Measurements from ENCODE around the gene NR6A1.
"Not testable (repeated sequence)": the region's sequence is repeated elsewhere in the genome, so short reads cannot be mapped to it uniquely, and the experiment has no call there.

NR6A1 gene

DNA sequence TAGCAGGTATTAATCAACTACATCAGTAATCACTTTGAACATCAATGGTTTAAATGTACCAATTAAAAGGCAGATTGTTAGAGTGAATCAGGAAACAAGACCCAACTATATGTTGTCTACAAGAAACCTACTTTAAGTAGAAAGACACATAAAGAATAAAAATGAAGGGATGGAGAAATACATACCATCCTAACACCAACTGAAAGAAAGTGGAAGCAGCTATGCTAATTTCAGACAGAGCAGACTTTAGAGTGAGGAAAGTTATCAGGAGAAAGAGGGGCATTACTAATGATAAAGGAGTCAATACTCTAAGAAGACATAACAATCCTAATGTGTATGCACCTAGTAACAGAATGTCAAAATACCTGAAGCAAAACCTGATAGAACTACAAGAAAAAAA is 125.8 kb downstream of the NR6A1 start:
- in situ Hi-C loops (cut with MboI; ENCODE audit: low pct_unique_long_range_greater_than_20kb, low sequenced_read_pairs) = no loop called here
- no peak for DNase-seq

DNA sequence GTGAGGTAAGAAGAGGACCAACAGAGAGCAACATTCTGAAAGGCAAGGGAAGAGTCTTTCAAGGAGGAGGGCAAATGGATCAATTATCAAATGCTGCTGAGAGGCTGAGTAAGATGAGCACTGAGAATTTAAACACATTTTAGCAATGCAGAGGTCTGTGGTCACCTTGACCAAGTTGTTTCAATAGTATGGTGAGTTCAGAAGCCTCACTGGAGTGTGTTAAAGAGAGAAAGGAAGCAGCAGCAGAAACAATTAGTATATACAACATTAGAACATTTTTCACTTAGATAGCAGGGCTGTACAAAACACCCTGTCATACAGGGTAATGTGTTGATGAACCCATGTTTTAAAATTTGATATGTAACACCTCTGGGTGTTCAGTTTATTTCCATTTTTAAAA is 131.5 kb downstream of the NR6A1 start:
- in situ Hi-C loops (cut with MboI; ENCODE audit: low pct_unique_long_range_greater_than_20kb, low sequenced_read_pairs) = no loop called here
- DNase-seq = no peak

DNA sequence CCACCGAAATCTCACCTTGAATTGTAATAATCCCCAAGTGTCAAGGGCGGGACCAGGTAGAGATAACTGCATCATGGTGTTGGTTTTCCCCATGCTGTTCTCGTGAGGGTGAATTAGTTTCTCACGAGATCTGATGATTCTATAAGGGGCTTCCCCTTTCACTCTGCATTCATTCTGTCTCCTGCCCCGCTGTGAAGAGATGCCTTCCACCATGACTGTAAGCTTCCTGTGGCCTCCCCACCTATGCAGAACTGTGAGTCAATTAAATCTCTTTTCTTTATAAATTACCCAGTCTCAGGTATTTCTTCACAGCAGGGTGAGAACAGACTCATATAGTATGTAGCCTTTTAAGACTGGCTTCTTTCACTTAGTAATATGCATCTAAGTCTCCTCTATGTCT is 135.8 kb downstream of the NR6A1 start:
- in situ Hi-C loops (cut with MboI; ENCODE audit: low pct_unique_long_range_greater_than_20kb, low sequenced_read_pairs) = no loop called here

DNA sequence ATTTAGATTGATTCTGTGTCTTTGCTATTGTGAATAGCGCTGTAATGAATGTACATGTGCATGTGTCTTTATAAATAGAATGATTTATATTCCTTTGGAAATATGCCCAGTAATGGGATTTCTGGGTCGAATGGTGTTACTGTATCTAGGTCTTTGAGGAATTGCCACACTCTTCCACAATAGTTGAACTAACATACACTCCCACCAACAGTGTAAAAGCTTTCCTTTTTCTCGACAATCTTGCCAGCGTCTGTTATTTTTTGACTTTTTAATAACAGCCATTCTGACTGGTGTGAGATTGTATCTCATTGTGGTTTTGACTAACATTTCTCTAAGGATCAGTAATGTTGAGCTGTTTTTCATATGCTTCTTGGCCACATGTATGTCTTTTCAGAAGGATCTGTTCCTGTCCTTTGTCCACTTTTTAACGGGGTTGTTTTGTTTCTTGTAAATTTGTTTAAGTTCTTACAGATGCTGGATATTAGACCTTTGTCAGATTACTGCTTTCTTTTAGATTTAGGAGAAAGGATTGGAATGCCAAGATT is 139.0 kb downstream of the NR6A1 start:
- in situ Hi-C loops (cut with MboI; ENCODE audit: low pct_unique_long_range_greater_than_20kb, low sequenced_read_pairs) = no loop called here
- DNase-seq = peak; percentile 34

More for the DNA sequence above, 135.8 kb downstream of the NR6A1 start:
- DNase-seq = no peak

DNA sequence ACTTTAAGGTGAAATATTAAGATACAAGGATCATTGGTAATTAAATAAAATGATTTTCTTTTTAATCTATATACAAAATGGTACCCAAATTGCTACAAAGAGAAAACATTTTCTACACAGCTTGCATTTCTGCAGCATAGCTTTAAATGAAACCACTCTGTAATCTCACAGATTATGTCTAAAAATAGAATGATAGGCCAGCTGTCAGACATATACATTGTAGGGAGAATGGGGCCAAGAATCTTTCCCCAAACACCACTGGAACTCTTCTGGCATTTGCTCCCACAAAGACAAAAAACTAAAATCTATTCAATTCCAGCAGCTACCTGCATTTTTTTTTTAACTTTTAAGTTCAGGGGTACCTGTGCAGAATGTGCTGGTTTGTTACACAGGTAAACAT is 139.8 kb downstream of the NR6A1 start:
- in situ Hi-C loops (cut with MboI; ENCODE audit: low pct_unique_long_range_greater_than_20kb, low sequenced_read_pairs) = no loop called here
- no peak for DNase-seq

DNA sequence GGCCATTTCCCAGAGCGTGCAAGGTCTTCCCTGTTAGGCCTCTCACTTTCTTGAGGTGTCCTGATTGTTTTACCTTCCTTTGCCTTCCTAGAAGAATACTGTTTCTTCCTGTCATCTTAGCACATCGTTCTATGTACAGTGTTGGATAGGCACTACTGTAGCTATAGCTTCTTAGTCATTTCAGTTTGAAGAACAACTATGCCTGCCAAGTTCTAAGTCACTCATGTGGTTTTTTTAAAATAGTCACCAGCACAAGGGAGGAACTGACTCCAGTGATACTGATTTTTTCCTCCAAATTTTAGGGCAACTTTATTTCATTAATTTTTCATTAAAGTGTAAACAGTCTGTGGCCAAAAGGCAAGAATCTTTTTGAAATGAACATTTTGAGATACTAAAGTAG is 141.5 kb downstream of the NR6A1 start:
- in situ Hi-C loops (cut with MboI; ENCODE audit: low pct_unique_long_range_greater_than_20kb, low sequenced_read_pairs) = no loop called here
- no peak for DNase-seq

DNA sequence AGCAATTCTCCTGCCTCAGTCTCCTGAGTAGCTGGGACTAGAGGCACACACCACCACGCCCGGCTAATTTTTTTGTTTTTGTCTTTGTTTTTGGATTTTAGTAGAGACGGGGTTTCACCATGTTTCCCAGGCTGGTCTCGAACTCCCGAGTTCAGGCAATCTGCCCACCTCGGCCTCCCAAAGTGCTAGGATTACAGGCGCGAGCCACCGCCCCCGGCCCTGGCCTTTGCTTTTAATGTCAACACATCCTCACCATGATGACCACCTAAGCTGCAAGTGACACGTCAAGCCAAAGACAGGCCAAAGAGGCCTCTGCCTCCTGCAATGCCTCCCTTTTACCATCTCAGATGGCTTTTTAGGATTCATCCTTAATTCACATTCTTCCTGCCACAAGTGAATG is 142.4 kb downstream of the NR6A1 start:
- in situ Hi-C loops (cut with MboI; ENCODE audit: low pct_unique_long_range_greater_than_20kb, low sequenced_read_pairs) = no loop called here

DNA sequence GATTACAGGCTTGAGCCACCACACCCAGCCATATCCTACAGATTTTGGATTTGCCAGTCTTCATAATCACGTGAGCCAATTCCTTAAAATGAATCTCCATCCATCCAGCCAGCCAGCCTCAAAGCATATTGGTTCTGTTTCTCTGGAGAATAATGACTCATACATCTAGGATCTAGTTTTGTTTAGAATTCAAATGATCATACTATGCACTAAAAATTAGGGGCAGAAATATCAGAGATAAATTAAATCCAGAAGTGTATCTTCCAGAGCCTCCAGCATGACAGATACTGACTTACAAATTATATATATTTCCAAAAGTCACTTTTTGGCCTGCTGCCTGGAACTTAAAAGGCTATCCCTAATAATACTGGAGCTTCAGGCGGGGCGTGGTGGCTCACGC is 144.8 kb downstream of the NR6A1 start:
- no peak for DNase-seq
- in situ Hi-C loops (cut with MboI; ENCODE audit: low pct_unique_long_range_greater_than_20kb, low sequenced_read_pairs) = no loop called here

More for the DNA sequence above, 142.4 kb downstream of the NR6A1 start:
- no peak for DNase-seq

DNA sequence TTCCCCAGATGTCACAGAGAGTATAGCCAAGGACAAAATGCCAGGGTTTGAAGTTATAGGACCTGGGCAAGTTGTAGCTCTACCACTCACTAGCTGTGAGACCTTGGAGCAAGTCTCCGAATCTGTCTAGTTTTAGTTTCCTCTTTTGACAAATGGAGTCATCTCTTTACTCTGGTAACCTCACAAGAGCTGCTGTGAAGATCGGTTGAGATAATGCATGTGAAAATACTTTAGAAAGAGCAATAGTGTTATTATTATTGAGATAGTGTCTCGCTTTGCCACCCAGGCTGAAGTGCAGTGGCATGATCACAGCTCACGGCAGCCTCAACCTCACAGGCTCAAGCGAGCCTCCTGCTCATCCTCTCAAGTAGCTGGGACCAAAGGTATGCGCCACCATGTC is 146.0 kb downstream of the NR6A1 start:
- in situ Hi-C loops (cut with MboI; ENCODE audit: low pct_unique_long_range_greater_than_20kb, low sequenced_read_pairs) = no loop called here
- no peak for DNase-seq

DNA sequence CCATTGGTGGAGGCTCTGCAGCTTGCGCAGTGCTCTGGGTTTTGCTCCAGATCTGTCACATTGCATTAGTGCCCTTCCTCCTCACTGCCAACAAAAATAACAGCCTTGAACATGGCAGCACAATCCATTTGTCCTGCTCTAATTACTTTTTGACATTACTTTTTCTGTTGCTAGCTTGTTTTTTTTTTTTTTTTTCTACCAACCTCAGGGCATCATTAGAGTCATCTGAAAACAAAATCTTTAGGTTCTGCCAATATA is 146.4 kb downstream of the NR6A1 start:
- in situ Hi-C loops (cut with MboI; ENCODE audit: low pct_unique_long_range_greater_than_20kb, low sequenced_read_pairs) = no loop called here
- DNase-seq = no peak

DNA sequence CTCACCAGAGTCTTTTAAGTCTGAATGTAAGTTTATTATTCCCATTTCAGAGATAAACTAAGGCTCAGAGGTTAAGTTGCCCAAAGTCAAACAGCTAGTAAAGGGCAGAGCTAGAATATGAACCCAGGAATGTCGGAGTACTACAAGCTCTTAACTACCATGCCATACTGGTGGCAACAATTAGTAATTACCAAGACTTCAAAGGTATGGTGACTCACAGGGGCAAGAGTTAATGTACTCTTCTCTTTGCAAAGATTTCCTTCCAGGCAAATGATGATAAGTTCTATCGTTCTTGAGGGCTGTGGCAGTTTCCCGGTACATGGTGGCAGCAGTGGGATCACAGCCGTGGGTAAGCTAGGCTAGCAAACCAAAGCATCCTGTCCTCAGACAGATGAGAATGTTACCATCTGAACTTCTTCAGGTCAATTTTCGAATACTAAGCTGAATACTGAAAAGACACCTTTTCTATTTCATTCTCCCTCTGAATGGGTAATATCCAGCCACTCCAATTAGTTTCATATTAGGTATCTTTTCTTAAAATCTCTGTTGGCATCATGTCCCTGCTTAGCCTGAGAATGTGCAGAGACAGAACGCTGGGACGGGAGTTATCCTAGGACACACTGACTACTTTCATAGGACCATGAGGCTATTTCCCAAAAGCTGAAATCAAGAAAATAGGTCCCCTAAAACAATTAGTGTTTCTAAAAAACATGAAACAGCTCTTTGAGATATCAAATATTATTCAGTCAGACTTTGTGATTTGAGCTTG is 147.0 kb downstream of the NR6A1 start:
- no peak for DNase-seq
- in situ Hi-C loops (cut with MboI; ENCODE audit: low pct_unique_long_range_greater_than_20kb, low sequenced_read_pairs) = no loop called here

DNA sequence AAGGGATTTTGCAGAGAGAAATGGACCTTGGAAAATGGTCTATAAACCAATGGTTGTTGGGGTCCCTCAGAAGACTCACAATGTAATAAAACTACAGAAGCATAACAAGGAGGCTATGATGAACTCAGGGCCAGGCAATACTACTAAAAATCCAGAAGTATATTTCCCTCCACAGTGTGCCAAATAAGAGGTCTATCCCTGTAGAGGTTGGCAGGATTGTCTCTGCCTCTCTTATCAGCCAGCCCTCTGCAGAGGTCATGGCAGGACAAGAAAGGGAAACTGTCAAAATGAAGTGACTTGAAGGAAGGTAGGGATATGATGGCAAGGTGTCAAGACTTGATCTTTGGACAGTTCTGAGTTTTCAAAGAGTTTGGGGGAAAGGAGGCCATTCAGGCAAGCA is 148.2 kb downstream of the NR6A1 start:
- DNase-seq = no peak
- in situ Hi-C loops (cut with MboI; ENCODE audit: low pct_unique_long_range_greater_than_20kb, low sequenced_read_pairs) = no loop called here

DNA sequence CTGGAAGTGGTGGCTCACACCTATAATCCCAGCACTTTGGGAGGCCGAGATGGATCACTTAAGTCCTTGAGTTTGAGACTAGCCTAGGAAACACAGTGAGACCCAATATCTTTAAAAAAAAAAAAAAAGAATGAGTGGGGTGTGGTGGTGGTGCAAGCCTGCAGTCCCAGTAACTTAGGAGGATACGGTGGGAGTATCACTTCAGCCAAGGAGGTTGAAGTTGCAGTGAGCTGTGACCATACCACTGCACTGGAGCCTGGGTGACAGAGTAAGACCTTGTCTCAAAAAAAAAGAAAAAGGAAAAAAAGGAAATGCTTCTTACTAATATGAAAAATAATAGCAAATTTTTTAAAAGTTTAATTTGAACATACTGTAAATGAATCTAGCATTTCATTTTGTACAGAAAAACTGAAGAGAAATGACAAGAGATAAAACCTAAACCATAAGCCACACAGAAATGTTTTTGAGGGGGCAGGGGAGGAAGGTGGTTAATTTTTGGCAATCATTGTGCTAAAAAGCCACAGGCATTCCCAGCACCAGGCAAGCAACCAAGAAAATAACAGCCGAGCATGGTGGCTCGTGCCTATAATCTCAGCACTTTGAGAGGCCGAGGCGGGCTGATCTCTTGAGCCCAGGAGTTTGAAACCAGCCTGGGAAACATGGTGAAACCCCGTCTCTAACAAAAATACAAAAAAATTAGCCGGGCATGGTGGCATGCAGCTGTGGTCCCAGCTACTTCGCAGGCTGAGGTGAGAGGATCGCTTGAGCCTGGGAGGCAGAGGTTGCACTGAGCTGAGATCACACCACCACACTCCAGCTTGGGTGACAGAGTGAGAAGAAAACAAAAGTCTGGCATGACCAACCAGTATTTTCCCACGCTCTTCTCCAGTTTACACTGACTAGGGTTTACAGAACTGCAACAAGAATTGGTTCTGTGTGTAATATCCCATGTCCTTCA is 149.5 kb downstream of the NR6A1 start:
- in situ Hi-C loops (cut with MboI; ENCODE audit: low pct_unique_long_range_greater_than_20kb, low sequenced_read_pairs) = no loop called here
- peak; percentile 43 for DNase-seq

DNA sequence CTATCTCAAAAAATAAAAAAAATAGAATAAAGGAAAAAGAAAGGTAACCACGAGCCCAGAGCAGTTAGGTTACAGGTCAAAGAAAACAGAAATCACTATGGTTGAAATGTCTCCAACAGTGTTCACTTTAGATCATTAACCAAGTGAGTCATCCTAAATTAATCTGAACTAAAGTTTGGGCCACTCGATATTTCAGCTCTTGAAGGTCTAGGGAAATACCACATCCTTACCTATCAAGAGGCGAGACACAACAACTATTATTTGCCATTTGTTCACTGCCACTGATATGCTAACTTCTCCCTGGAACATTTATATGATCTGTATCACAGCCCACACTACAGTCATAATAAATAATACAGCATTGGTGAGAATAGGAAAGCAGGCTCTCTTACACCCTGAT is 152.6 kb downstream of the NR6A1 start:
- no peak for DNase-seq
- in situ Hi-C loops (cut with MboI; ENCODE audit: low pct_unique_long_range_greater_than_20kb, low sequenced_read_pairs) = no loop called here

DNA sequence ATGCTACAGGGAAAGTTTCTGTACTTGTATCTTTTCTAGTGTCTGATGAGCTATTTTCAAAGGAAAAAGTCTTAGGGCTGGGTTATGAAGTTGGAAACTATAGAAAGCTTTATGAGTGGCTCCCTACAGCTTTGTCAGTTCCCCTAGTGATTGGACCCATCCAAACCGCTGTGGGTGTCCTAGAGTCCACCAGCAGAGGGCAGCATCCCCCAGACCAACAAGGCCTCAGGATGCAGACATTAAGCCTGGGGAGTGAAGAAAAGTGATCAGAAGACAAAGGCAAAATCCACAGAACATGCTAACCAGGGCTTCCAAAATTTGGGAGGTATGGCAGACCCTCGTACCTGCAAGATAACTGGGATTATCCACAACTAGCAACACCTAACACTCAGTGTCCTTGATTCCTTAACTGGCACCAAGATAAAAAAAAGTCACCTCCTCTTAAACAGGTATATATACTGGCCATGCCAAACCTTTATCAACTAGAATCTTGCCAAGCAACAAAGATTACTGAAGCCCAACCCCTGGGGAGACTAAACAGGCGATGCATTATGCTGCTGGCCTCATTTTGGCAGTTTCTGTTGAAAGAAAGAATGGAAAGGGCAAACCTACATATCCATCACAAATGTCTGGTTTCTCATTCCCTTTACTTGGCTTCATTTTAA is 153.5 kb downstream of the NR6A1 start:
- in situ Hi-C loops (cut with MboI; ENCODE audit: low pct_unique_long_range_greater_than_20kb, low sequenced_read_pairs) = no loop called here
- peak; percentile 82 for DNase-seq

DNA sequence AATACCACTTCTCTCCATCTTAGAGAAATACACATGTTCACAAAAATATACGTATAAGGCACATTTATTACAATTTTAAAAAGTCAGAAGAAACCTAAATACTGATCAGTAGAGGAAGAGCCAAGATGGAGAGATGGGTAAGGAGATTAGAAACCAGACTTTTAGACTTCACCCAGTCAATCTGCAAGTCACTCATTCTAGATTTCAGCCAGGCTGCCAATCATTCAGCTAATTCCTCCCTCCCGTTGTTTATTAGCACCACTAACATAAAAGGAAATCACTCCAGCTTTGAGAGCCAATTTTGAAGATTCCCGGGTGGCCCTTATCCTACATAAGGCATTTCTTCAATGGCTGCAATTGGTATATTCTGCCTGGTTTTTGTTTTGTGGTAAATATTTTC is 154.2 kb downstream of the NR6A1 start:
- in situ Hi-C loops (cut with MboI; ENCODE audit: low pct_unique_long_range_greater_than_20kb, low sequenced_read_pairs) = no loop called here
- DNase-seq = no peak

DNA sequence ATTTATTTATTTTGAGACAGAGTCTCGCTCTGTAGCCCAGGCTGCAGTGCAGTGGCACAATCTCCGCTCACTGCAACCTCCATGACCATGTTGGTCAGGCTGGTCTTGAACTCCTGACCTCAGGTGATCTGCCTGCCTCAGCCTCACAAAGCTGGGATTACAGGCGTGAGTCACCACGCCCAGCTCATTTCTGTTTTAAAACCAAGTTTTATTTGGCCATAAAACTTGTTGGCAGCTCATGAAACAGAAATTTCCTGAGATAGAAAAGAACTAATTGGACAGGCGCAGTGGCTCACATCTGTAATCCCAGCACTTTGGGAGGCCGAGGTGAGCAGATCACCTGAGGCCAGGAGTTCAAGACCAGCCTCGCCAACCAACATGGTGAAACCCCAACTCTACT is 155.3 kb downstream of the NR6A1 start:
- DNase-seq; in situ Hi-C loops (cut with MboI; ENCODE audit: low pct_unique_long_range_greater_than_20kb, low sequenced_read_pairs): not testable (repeated sequence)

DNA sequence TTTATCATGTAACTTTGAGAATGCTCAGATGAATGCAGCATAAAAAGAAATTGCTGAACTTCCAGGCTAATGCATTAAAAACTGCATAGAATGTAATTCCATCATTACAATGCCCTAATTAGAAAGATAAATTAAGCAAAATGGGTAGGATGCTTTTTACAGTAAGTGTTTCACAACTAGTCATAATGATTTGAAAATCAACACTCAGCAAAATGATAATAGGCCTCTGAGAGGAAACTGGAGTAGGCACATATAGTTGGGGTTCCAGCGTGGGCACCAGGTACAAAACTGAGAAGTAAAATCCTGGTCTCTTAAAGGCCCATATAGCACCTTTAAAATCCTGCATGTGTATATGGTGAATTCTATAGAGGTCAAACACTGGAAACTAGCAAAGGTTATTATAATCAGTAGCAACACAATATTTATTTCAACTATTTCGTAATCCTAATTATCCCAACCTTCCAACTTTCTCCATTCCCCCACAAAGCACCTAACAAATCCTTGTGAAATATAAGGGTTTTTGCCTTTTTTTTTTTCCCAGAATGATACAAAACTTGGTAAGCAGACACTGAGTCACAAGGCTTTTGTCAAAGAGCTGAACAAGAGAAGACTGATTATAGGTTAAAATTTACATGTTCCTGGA is 155.9 kb downstream of the NR6A1 start:
- no peak for DNase-seq
- in situ Hi-C loops (cut with MboI; ENCODE audit: low pct_unique_long_range_greater_than_20kb, low sequenced_read_pairs) = no loop called here

DNA sequence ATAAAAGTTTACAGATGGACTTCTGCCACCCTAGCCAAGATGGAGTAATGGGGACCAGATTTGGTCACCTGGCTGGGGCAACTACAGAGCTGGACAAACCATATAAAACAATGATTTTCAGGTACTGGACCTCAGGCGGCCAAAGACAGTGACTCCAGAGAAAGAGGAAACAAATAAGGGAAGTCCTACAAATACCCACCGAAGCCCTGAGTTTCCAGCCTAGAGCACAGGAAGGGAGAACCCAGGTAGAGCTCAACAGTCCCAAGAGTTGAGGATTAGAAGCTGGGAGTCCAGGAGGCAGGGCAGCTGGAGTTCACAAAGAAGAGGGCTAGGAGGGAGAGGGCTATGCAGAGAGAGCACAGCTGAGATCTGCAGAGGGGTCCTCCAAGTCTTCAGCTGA is 157.3 kb downstream of the NR6A1 start:
- peak; percentile 50 for DNase-seq
- in situ Hi-C loops (cut with MboI; ENCODE audit: low pct_unique_long_range_greater_than_20kb, low sequenced_read_pairs) = no loop called here

Data from KBM-7 (cell line).